Activated CD8-positive, alpha-beta T cell treated with anti-CD3 and anti-CD28 coated beads for 36 hours (primary cell): ENCODE results near the gene DNAH6. TPM values are rescaled to one million over a fixed set of nuclear protein-coding genes. Genes with fewer than 3 reads are reported as not detected.

Source experiments
- ATAC-seq: fragments of 200-7000 bp; cut with Tn5 transposase; one replicate; pipeline ENCODE4 v1.10.0; 2021; ENCODE audit warnings: mild to moderate bottlenecking, moderate library complexity
- CTCF ChIA-PET: fragments of 350-600 bp; sonication (Branson Sonifier 250); formaldehyde crosslinking; loops from one replicate; lab custom pipeline; 2021; ENCODE audit warnings: antibody characterized with exemption; lab: Charles Lee
- POLR2A ChIA-PET: fragments of 350-600 bp; sonication (Branson Sonifier 250); formaldehyde crosslinking; loops from one replicate; lab custom pipeline; 2021; ENCODE audit warnings: antibody characterized with exemption; lab: Charles Lee
- DNase-seq: peaks from one replicate; pipeline ENCODE4 v3.0.0-alpha.2; 2020
- H3K27ac Mint-ChIP-seq: one replicate; pipeline ENCODE4 v1.8.0; 2021; ENCODE audit warnings: mild to moderate bottlenecking, mixed read lengths
- H3K27me3 Mint-ChIP-seq: one replicate; pipeline ENCODE4 v1.8.0; 2021; ENCODE audit warnings: mixed read lengths
- H3K36me3 Mint-ChIP-seq: one replicate; pipeline ENCODE4 v1.8.0; 2021; ENCODE audit warnings: low read depth, mixed read lengths
- H3K4me1 Mint-ChIP-seq: one replicate; pipeline ENCODE4 v1.8.0; 2021; ENCODE audit warnings: low read depth, mixed read lengths
- H3K4me3 Mint-ChIP-seq: one replicate; pipeline ENCODE4 v1.8.0; 2021; ENCODE audit warnings: mild to moderate bottlenecking, moderate library complexity, mixed read lengths
- H3K9me3 Mint-ChIP-seq: one replicate; pipeline ENCODE4 v1.8.0; 2021; ENCODE audit warnings: mixed read lengths
- CTCF ChIP-seq: fragments of 200-600 bp; IDR thresholded peaks from one replicate; pipeline ENCODE4 v1.8.0; 2022; ENCODE audit warnings: antibody characterized with exemption, mild to moderate bottlenecking
- intact Hi-C: fragments of 100-400 bp; cut with micrococcal nuclease; formaldehyde crosslinking; loops from one replicate; pipeline ENCODE4 v1.10.0; 2022
- total RNA-seq, 2 experiments: library from RNA; stranded (reverse); gene quantifications; one replicate each; pipeline ENCODE4 v1.2.3, GENCODE V29; 2021

DNAH6 gene
- total RNA-seq, 2 experiments from 2014 or later: 0.90 to 1.3 TPM

GRCh38 chr2:84492571-84492970 lies 23.7 kb upstream of the DNAH6 start:
- Mint-ChIP-seq H3K4me1 (peaks cover 6% of the 10 kb centered on the region), H3K27me3 (no peaks in the 10 kb centered on the region), H3K27ac (no peak overlapping the region), H3K9me3 (no peaks in the 10 kb centered on the region), H3K36me3 (no peaks in the 10 kb centered on the region), H3K4me3 (no peak overlapping the region)
- POLR2A ChIA-PET: no interaction called here
- intact Hi-C loops: no loop called here
- no peak for TF ChIP-seq CTCF
- CTCF ChIA-PET: interaction anchor here (1.1 to 2.4 kb wide), 4 partner anchors 34 to 433 kb away, joined by 3 to 10 read pairs (median 6); no protein-coding TSS in a partner anchor
- ATAC-seq: no peak
- no peak for DNase-seq

GRCh38 chr2:84493514-84493913 lies 22.8 kb upstream of the DNAH6 start:
- H3K27me3 Mint-ChIP-seq: no peaks in the 10 kb centered on the region
- intact Hi-C loops: no loop called here
- DNase-seq (no peak), ATAC-seq (no peak)
- no peak for TF ChIP-seq CTCF
- CTCF ChIA-PET: interaction anchor here (1.1 to 2.2 kb wide), 5 partner anchors 25 to 432 kb away, joined by 3 to 9 read pairs (median 3); no protein-coding TSS in a partner anchor
- no peak overlapping the region for H3K4me3 Mint-ChIP-seq
- H3K27ac Mint-ChIP-seq: no peak overlapping the region
- peaks cover 11% of the 10 kb centered on the region for H3K4me1 Mint-ChIP-seq
- no peaks in the 10 kb centered on the region for H3K36me3 Mint-ChIP-seq
- POLR2A ChIA-PET: interaction anchor here (1.3 kb wide), 1 partner anchor 432 kb away, joined by 3 read pairs; no protein-coding TSS in a partner anchor
- H3K9me3 Mint-ChIP-seq: no peaks in the 10 kb centered on the region

GRCh38 chr2:84494070-84494469 lies 22.2 kb upstream of the DNAH6 start:
- Mint-ChIP-seq H3K9me3 (no peaks in the 10 kb centered on the region), H3K4me1 (peaks cover 13% of the 10 kb centered on the region), H3K4me3 (no peak overlapping the region), H3K27me3 (no peaks in the 10 kb centered on the region), H3K36me3 (no peaks in the 10 kb centered on the region), H3K27ac (no peak overlapping the region)
- POLR2A ChIA-PET: interaction anchor here (1.3 kb wide), 1 partner anchor 431 kb away, joined by 3 read pairs; no protein-coding TSS in a partner anchor
- TF ChIP-seq CTCF: no peak
- intact Hi-C loops: loop anchor here (2.0 kb wide), 2 partner anchors 387 to 433 kb away; partner anchors contain the start of gene TRABD2A
- CTCF ChIA-PET: interaction anchor here (1.1 to 2.2 kb wide), 3 partner anchors 24 to 432 kb away, joined by 3 to 9 read pairs (median 3); no protein-coding TSS in a partner anchor
- ATAC-seq: no peak
- no peak for DNase-seq

- POLR2A ChIA-PET: no interaction called here
- peak; percentile 74 for TF ChIP-seq CTCF
- CTCF ChIA-PET: interaction anchor here (1.0 kb wide), 1 partner anchor 430 kb away, joined by 3 read pairs; no protein-coding TSS in a partner anchor
- no peaks in the 10 kb centered on the region for H3K36me3 Mint-ChIP-seq
- no peaks in the 10 kb centered on the region for H3K27me3 Mint-ChIP-seq
- H3K9me3 Mint-ChIP-seq: no peaks in the 10 kb centered on the region
- peak; percentile 37 for DNase-seq
- intact Hi-C loops: loop anchor here (2.0 to 5.0 kb wide), 4 partner anchors 137 to 431 kb away; partner anchors contain the start of gene TRABD2A
- H3K27ac Mint-ChIP-seq: no peak overlapping the region
- H3K4me1 Mint-ChIP-seq: peaks cover 15% of the 10 kb centered on the region
- ATAC-seq: peak; percentile 99
- H3K4me3 Mint-ChIP-seq: no peak overlapping the region
Observed at GRCh38 chr2:84495539-84496146, 20.7 kb upstream of the DNAH6 start.

GRCh38 chr2:84496386-84496785 lies 19.9 kb upstream of the DNAH6 start:
- ChIA-PET CTCF (interaction anchor here (1.0 to 2.3 kb wide), 4 partner anchors 19 to 429 kb away, joined by 3 to 12 read pairs (median 7); partner anchors contain the start of gene DNAH6), POLR2A (no interaction called here)
- TF ChIP-seq CTCF: no peak
- ATAC-seq: no peak
- DNase-seq: no peak
- H3K9me3 Mint-ChIP-seq: no peaks in the 10 kb centered on the region
- H3K27me3 Mint-ChIP-seq: no peaks in the 10 kb centered on the region
- H3K4me1 Mint-ChIP-seq: peaks cover 15% of the 10 kb centered on the region
- intact Hi-C loops: loop anchor here (5.0 kb wide), 2 partner anchors 136 to 371 kb away; no protein-coding TSS in a partner anchor
- no peak overlapping the region for H3K27ac Mint-ChIP-seq
- H3K4me3 Mint-ChIP-seq: no peak overlapping the region
- no peaks in the 10 kb centered on the region for H3K36me3 Mint-ChIP-seq
